NCI-H1436 (cell line): ENCODE data around the gene IL16.

Source experiments
- DNase-seq: peaks from one replicate; lab custom pipeline; 2025; lab: John Stamatoyannopoulos, UW

IL16 gene

DNA sequence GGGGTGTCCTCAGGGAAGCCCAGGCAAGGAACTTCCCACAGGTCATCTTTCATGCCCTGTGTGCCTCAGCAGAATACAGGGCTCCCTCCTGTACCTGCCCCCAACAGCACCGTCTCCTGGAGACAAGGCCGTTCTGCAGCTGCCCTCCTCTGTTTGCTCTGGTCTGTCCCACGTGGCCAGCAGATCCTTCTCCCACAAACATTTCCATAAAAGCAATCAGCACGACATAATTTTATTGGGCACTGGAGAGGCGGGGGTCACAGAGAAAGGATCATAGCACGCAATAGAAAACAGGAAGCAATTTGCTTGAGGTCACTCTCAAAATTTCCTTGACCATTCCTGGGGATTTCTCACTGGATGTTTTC lies 97.8 kb downstream of the IL16 start:
- DNase-seq: no peak

GRCh38 chr15:81295486-81296121 lies 98.9 kb downstream of the IL16 start:
- no peak for DNase-seq

DNA sequence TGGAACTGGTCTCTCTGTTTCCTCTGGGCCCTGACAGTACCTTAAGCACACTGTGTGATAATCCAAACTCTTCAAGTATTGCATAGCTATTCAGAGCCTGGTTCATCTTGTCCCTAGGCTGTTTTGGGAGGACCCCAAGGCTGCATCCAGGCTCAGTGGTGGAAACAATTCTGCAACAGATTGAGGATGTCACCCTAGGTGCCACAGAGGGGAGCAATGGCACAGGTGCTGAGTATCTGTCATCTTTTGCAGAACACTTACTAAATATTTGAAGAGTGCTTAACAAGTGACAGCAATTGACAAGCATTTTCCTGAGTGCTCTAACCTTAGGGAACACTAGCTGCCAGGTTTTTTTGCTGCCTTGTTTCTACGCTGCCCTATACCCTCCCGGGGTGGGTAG lies 99.5 kb downstream of the IL16 start:
- no peak for DNase-seq

- no peak for DNase-seq
These were observed 100.0 kb downstream of the IL16 start for GRCh38 chr15:81296673-81297072.

DNA sequence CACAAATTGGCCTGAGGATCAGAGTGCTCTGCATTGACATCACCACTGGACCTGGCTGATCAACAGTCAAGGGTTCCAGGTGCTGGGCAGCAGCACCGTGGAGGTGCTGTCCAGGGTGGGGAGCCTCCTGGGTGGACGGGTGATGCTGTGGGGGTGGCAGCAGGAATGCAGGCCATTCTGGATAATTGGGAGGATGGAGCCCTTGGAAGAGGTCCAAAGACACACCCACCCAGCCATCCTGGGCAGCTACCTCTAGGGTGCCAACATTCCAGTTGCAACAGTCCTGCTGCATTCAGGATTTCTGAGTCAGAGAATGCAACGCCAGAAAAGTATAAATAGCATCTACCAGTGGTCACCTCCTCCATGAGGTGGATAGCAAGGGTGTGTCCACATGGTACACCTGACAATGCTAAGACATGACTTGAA lies 100.5 kb downstream of the IL16 start:
- no peak for DNase-seq

GRCh38 chr15:81297603-81298575 lies 101.2 kb downstream of the IL16 start:
- DNase-seq: no peak

DNA sequence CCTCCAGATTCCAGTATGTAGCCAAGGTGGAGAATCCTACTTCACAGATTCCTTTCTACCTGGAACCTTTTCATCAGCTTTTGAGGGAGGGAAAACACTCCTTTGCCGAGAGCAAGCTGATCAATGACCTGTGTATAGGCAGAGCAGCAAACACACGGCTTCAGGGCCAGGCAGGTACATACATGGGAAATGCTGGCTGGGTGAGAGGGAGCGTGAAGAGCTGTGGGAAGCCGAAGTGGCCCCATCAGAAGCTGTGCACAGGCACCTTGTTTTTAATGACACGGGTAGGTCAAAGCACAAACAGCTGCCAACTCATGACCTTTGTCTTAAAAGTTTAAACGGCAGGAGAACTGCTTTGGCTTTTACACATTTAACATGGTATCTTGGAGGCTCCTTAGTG lies 101.9 kb downstream of the IL16 start:
- no peak for DNase-seq

- no peak for DNase-seq
These were observed 102.5 kb downstream of the IL16 start for GRCh38 chr15:81299156-81299555.

DNA sequence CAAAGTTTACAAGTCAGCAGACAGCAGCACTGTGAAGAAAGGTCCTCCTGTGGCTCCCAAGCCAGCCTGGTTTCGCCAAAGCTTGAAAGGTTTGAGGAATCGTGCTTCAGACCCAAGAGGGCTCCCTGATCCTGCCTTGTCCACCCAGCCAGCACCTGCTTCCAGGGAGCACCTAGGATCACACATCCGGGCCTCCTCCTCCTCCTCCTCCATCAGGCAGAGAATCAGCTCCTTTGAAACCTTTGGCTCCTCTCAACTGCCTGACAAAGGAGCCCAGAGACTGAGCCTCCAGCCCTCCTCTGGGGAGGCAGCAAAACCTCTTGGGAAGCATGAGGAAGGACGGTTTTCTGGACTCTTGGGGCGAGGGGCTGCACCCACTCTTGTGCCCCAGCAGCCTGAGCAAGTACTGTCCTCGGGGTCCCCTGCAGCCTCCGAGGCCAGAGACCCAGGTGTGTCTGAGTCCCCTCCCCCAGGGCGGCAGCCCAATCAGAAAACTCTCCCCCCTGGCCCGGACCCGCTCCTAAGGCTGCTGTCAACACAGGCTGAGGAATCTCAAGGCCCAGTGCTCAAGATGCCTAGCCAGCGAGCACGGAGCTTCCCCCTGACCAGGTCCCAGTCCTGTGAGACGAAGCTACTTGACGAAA lies 103.1 kb downstream of the IL16 start:
- no peak for DNase-seq

GRCh38 chr15:81301385-81301784 lies 104.7 kb downstream of the IL16 start:
- no peak for DNase-seq

DNA sequence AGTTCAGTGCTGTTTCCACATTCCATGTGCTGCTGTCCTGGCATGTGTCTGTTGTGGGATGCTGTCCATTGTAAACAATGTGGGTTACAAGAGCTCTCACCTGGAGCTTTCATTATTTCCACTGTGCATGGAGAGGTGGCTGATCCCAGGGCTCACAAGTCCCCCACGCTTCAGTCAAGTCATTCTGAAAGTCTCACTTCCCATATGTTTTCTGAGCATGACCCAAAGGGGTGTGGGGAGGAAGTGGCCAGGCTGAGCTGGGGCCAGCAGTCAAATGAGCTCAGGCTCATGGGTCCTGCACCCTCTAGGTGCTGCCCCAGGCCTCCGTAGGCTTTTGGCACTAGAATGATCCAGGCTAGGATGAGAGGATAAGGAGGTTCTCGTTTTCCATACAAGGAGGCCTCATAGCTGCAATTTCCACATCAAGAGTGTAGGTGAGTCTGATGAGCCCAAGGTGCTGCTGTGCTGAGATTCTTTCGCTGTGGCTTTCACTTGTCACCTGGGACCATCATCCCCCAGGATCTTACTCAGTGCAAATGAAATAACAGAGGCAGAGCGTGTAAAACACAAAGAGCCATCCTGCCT lies 105.2 kb downstream of the IL16 start:
- no peak for DNase-seq

DNA sequence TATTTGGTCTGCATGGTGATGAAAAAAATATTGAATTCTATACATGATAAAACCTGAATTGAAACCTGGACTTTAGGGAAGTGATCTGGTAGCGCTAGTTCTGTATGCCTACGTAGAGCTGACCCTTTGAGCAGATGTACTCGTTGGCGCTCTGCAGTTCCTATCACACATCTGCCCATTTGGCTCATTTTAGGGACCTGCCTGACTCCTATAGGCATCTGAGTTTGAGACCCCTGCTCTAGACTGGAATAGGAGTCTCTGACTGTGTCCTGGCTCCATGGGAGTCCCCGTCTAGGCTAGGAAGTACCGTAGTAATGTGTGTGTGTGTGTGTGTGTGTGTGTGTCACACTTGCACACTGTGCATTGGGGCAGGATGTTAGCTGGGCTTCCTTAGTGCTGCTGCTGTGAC lies 106.0 kb downstream of the IL16 start:
- no peak for DNase-seq

DNA sequence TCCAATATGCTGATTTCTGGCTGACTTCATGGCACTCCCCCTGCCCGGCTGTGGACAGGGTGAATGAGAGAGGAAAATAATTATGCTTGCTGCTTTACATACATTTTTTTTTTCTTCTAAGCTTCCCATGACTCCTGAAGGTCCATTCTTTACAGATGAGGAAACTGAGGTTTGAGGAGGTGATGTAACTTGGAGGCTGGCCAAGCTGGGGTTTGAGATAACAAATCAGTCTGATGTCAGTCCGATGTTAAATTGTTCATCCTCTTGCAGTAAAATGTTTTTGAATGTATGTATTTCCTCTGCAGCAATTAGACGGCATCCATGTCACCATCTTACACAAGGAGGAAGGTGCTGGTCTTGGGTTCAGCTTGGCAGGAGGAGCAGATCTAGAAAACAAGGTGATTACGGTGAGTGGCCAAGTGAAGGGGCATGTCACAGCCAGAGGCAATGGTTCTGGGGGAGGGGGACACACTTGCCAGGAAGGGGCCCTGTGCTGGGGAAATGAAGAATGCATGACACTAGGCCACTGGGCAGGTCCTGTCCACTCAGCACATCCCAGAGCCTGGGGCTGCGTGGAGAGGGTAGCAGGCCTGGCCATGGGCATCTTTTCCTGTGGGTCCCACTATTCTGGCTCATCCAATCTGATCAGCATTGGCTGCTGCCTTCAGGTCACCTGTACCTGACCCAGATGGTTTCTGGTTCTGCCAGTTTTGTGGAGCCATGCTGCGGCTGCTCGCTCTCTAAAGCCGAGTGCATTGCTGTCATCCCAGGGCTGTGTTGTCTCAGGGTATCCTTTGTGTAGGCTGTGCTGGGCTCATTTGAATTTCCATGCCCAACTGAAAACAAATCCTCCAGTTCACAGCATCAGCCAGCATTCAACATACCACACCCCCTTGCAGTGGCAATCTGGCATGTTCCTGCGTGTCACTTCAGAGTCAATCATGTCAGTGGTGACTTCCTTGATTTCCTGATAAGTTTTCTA lies 106.9 kb downstream of the IL16 start:
- DNase-seq: no peak

- no peak for DNase-seq
These were observed 107.5 kb downstream of the IL16 start for GRCh38 chr15:81304226-81304625.

GRCh38 chr15:81308260-81308659 lies 111.6 kb downstream of the IL16 start:
- DNase-seq: no peak

DNA sequence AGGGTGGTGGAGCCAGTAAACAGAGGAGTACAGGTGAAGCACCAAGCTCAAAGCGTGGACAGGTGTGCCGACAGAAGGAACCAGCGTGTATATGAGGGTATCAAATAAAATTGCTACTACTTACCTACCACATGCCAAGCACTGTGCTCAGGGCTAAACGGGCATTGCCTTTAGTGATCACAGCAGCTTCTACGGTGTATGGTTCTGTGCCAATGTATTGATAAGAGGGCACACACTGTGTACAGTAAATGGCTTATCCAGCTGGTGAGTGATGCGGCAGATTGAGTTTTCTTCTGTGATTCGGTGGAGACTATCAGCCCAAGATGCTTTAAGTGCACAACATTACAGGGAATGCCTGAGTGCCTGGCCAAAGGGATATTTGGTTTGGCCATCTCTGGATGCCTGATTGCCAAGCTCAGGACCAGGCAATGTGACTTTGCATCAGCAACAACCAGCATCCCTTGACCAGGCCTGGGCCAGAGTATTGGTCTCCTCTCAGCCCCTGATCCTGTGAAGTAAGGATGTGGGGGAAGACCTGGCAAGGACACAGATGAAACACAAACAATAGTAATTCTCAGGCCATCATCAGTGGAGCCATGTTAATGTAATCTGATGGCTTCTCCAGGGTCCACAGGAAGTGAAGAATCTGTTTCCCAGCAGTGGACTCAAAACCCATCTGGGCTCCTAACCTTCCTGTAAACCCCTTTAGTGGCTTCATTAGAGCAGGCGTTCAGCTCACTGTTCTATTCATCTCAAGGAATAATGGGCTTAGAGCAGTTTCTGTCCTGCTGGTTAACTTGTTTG lies 113.2 kb downstream of the IL16 start:
- no peak for DNase-seq

DNA sequence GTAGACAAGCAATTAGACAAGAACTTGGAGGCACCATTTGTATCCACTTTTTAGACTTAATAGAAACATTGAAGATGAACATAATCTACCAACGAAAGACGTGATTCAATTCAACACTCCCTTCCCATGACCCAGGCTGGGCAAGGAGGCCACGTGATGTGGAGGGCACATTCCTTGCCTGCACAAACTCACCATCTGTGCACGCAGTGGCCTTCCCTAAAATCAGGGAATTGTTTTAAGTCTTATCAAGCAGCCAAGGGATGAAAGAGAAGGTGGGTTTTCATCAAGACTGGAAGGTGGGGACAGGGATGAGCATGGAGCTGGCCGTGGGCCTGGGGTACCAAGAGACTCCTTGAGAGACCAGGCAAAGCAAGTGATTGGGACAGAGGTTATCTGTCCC lies 113.8 kb downstream of the IL16 start:
- DNase-seq: no peak

- no peak for DNase-seq
These were observed 115.2 kb downstream of the IL16 start for GRCh38 chr15:81311752-81312464.

- no peak for DNase-seq
These were observed 116.3 kb downstream of the IL16 start for GRCh38 chr15:81312790-81313543.
